ENCODE results near the gene STXBP4. TPM values are rescaled to one million over a fixed set of nuclear protein-coding genes. Genes with fewer than 3 reads are reported as not detected.

The STXBP4 gene
- total RNA-seq, 1 experiment from 2014 or later: 16.5 TPM

DNA sequence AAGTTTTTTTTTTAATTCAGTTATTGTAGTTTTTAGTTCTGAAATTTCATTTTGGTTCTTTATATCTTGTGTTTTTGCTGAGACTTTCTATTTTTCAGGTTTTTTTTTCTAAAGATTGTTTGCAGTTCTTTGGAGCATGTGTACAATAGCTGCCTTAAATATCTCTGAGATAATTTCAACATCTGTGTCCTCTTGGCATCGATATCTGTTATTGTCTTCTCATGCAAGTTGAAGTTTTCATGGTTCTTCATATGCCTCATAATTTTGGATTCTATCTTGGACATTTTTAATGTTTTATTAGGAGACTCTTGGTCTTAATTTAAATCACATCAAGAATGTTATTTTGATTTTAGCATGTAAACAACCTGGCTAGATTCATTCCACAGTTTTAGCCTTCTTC lies 22.9 kb upstream of the STXBP4 start:
- Histone ChIP-seq H3K4me1 (ENCODE audit: insufficient read depth, low read length) (no peaks in the 10 kb centered on the region), H4K8ac (replicated peaks; ENCODE audit: insufficient read length, low read depth, low read length) (no peak overlapping the region), H2BK12ac (ENCODE audit: insufficient read length, low read depth, low read length) (no peak overlapping the region), H3K27me3 (ENCODE audit: insufficient read depth, low read length) (no peaks in the 10 kb centered on the region), H3K14ac (ENCODE audit: insufficient read depth, low read length) (no peak overlapping the region), H3K23me2 (ENCODE audit: insufficient read length, low read depth, low read length, poor library complexity, severe bottlenecking) (no peaks in the 10 kb centered on the region), H2AFZ (ENCODE audit: low read length) (no peak overlapping the region), H3K79me1 (ENCODE audit: insufficient read depth, low read depth, low read length, poor library complexity, severe bottlenecking) (no peaks in the 10 kb centered on the region), H3K9me3 (ENCODE audit: control insufficient read depth, low read depth, low read length) (no peaks in the 10 kb centered on the region), H2BK20ac (ENCODE audit: low read depth, low read length, poor library complexity, severe bottlenecking) (no peak overlapping the region), H3K18ac (ENCODE audit: insufficient read length, low read depth, low read length) (no peak overlapping the region), H3K79me2 (ENCODE audit: insufficient read depth, low read length) (no peaks in the 10 kb centered on the region), H4K20me1 (ENCODE audit: control insufficient read depth, insufficient read depth, insufficient read length) (no peaks in the 10 kb centered on the region), H2BK120ac (ENCODE audit: low read depth, low read length, poor library complexity, severe bottlenecking) (no peak overlapping the region), H2BK15ac (ENCODE audit: low read depth, low read length) (no peak overlapping the region), H3K4ac (ENCODE audit: low read depth, low read length) (no peak overlapping the region), H3K4me2 (ENCODE audit: insufficient read depth, insufficient read length, low read length) (no peak overlapping the region), H3T11ph (ENCODE audit: low read length) (no peak overlapping the region), H3K27ac (ENCODE audit: insufficient read length, low read depth, low read length) (no peak overlapping the region), H3K56ac (ENCODE audit: insufficient read length, low read depth, low read length) (no peak overlapping the region), H2AK5ac (ENCODE audit: insufficient read length, low read length) (no peak overlapping the region), H4K5ac (ENCODE audit: insufficient read length, low read depth, low read length) (no peak overlapping the region), H2BK5ac (ENCODE audit: insufficient read length, low read length) (no peak overlapping the region), H4K91ac (ENCODE audit: insufficient read length, low read depth, low read length) (no peak overlapping the region), H3K9ac (ENCODE audit: extremely low read depth, insufficient read length, low read length) (no peak overlapping the region), H3K23ac (ENCODE audit: insufficient read length, low read depth, low read length) (no peak overlapping the region)
- H3K9me3 Mint-ChIP-seq: no peaks in the 10 kb centered on the region
- H3K4me1 Mint-ChIP-seq: no peaks in the 10 kb centered on the region
- TF ChIP-seq, protein P1, sequence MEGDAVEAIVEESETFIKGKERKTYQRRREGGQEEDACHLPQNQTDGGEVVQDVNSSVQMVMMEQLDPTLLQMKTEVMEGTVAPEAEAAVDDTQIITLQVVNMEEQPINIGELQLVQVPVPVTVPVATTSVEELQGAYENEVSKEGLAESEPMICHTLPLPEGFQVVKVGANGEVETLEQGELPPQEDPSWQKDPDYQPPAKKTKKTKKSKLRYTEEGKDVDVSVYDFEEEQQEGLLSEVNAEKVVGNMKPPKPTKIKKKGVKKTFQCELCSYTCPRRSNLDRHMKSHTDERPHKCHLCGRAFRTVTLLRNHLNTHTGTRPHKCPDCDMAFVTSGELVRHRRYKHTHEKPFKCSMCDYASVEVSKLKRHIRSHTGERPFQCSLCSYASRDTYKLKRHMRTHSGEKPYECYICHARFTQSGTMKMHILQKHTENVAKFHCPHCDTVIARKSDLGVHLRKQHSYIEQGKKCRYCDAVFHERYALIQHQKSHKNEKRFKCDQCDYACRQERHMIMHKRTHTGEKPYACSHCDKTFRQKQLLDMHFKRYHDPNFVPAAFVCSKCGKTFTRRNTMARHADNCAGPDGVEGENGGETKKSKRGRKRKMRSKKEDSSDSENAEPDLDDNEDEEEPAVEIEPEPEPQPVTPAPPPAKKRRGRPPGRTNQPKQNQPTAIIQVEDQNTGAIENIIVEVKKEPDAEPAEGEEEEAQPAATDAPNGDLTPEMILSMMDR (conservative IDR thresholded peaks at IDR 0.05): no peak
- WGBS (ENCODE audit: extremely low coverage, insufficient read length, low lambda C conversion rate): no CpG with 5 or more reads among the region's 1 CpG
- H3K36me3 Mint-ChIP-seq (ENCODE audit: insufficient read depth in 1 of 3, low read depth in 3 of 3): peaks cover 19 to 45% (median 43%) of the 10 kb centered on the region in 3 experiments; a peak in 6 of 7 replicates
- H3K4me3 Mint-ChIP-seq: no peak overlapping the region
- no peak for DNase-seq
- peak overlapping the region in 1 of 3 experiments; percentile 27; a peak in 1 of 7 replicates for H3K27ac Mint-ChIP-seq
- H3K27me3 Mint-ChIP-seq (ENCODE audit: low read depth): no peaks in the 10 kb centered on the region

Measured in H9 (cell line).